Activated CD4-positive, alpha-beta T cell treated with anti-CD3 and anti-CD28 coated beads for 1 hour (primary cell): ENCODE data around the gene TOGARAM1.

Experiments used
- DNase-seq: peaks from one replicate; pipeline ENCODE4 v3.0.0-alpha.2; 2020

TOGARAM1 gene

GRCh38 chr14:44963044-44963528 lies 1.1 kb downstream of the TOGARAM1 start:
- DNase-seq: no peak

DNA sequence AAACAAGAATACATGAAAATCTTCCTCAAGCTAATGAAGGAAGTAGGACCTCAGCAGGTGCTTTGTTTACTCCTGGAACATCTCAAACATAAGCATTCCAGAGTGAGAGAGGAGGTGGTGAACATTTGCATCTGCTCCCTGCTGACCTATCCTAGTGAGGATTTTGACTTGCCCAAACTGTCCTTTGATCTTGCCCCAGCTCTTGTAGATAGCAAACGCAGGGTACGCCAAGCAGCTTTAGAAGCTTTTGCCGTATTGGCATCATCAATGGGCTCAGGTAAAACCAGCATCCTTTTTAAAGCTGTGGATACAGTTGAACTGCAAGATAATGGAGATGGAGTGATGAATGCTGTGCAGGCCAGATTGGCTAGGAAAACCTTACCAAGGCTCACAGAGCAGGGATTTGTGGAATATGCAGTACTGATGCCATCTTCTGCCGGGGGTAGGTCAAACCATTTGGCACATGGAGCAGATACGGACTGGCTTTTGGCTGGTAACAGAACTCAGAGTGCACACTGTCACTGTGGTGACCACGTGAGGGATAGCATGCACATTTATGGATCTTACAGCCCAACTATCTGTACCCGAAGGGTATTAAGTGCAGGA lies 1.9 kb downstream of the TOGARAM1 start:
- no peak for DNase-seq

GRCh38 chr14:44966601-44967336 lies 4.8 kb downstream of the TOGARAM1 start:
- DNase-seq: no peak

DNA sequence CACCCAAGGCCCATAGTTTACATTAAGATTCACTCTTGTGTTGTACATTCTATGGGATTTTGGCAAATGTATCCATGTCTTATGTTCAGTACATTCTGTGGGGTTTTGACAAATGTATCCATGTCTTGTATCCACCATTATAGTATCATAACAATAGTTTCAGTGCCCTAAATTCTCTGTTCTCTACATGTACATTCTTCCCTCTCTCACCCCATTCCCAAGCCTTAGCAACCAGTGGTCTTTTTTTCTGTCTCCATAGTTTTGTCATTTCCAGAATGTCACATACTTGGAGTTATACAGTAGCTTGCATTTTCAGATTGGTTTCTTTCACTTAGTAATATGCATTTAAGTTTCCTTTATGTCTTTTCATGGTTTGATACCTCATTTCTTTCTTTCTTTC lies 6.7 kb downstream of the TOGARAM1 start:
- no peak for DNase-seq

GRCh38 chr14:44970907-44971306 lies 8.9 kb downstream of the TOGARAM1 start:
- no peak for DNase-seq

DNA sequence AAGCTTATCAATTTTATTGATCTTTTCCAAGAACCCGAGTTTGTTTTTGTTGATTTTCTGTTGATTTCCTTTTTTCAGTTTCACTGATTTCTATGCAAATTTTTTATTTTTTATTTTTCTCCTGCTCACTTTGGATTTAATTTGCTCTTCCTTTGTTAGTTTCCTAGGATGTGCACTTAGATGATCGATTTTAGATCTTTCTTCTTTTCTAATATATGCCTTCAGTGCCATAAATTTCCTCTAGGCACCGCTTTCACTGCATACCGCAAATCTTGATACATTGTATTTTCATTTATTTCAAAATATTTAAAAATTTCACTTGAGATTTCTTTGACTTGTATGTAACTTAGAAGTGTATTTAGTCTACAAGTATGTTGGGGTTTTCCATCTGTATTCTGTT lies 9.5 kb downstream of the TOGARAM1 start:
- no peak for DNase-seq

DNA sequence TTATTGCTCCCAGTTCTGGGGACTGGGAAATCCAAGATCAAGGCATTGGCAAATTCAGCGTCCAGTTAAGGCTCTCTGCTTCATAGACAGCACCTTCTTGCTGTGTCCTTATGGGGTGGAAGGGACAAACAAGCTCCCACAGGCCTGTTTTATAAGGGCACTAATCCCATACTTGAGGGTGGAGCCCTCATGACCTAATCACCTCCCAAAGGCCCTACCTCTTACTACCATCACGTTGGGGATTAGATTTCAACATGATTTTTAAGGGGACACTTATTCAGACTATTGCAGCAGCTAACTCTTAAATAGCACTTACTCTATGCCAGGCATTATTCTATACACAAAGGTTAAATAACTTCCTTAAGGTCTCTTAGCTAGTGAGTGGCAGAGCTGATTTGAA lies 17.3 kb downstream of the TOGARAM1 start:
- no peak for DNase-seq

- DNase-seq: no peak
Measured at GRCh38 chr14:44979740-44980356, 17.9 kb downstream of the TOGARAM1 start.

GRCh38 chr14:44981198-44981597 lies 19.2 kb downstream of the TOGARAM1 start:
- DNase-seq: no peak

DNA sequence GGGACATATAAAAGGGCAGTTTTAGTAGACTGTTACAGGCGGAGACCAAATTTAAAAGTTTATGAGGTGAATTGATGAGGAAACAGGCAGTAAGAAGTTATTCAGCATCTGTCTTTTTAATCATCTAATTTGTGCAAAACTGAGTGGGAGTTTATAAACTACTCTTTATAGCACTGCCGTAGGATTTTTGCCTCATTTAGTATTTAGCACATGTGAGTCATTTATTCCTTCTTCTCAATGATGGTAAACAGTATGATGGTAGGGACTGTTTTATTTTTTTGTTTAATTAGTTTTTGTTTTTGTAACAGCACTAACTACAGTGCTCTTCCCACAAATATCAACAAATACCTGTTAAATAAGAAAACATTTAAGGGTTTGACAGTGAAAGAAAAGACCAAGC lies 20.6 kb downstream of the TOGARAM1 start:
- no peak for DNase-seq

DNA sequence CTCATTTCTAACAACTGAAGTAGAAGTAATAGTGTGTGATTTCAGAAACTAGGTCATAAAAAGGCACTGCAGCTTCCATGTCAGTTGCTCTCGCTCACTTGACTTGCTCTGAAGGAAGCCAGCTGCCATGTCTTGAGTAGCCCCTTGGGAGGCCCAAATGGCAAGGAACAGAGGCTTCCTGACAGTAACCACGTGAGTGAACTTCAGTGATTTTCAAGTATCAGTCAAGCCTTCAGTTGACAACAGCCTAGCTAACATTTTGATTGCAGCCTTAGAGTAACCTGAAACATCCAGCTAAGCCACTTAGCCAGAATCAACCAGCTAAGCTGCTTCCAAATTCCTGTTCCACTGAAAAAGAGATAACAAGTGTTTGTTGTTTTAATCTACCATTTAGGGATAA lies 26.7 kb downstream of the TOGARAM1 start:
- no peak for DNase-seq

DNA sequence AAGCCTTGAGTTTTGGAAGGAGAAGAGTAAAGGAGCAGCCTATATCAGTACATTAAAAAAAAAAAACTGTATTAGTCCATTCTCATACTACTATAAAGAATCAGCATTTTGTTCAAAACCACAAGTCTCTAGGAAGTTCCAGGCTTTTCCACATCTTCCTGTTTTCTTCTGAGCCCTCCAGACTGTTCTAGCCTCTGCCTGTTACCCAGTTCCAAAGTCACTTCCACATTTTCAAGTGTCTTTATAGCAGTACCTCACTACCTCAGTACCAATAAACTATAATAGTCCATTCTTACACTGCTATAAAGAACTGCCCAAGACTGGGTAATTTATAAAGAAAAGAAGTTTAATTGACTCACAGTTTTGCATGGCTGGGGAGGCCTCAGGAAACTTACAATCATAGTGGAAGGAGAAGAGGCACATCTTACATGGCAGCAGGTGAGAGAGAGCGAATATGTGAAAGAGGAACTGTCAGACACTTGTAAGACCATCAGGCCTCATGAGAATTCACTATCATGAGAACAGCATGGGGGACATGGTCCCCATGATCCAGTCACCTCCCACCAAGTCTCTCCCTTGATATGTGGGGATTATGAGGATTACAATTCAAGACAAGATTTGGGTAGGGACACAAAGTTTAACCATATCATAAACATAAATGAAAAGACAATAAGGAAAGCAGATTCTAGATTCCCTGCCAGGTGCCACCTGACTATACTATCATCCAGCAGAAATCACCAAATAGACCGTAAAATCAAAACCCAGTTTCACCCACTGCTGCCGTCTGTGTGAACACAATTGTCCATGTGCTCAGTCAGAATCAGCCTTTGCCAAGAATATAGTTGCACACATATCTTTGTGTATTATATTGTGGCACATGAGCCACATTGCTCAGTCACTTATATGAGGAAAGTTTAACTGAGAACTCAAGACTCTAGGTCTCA lies 27.8 kb downstream of the TOGARAM1 start:
- no peak for DNase-seq

DNA sequence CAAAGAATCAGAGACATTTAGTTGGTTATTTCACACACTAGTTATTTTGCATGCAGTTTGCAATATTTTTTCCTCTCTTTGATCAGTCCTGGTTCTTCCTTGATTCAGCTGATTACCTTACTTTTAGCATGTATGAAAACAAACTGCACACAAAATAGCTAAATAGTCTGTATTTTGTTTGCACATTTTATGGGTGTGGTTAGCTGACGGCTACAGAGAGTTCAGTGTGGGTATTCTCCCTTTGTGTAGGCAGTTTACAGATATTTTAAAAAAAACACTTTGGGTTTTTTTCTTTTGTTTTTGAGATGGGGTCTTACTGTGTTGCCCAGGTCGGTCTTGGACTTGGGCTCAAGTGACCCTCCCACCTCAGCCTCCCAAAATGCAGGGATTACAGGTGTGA lies 28.5 kb downstream of the TOGARAM1 start:
- no peak for DNase-seq

- no peak for DNase-seq
Measured at GRCh38 chr14:44995196-44995595, 33.2 kb downstream of the TOGARAM1 start.

DNA sequence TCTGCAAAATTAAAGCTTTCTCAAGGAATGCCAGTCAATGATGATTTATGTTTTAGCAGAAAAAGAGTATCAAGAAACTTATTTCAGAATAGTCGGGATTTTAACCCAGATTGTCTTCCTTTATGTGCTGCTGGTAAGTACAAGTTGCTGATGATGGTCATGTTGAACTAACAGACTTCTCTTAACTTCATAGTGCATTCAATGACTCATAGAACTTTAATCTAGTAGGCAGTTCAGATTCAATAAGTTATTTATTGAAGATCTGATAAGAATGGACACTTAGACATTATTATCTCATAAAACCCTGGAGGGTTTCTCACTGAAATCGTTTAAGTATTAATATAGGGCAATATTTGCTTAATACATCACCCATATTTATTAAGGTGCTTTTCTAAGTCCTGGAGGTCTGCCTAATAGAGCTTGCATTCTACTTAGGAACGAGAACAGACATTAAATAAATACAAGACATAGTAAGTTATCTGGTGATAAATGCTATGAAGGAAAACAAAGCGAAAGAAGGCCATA lies 33.8 kb downstream of the TOGARAM1 start:
- DNase-seq: no peak

DNA sequence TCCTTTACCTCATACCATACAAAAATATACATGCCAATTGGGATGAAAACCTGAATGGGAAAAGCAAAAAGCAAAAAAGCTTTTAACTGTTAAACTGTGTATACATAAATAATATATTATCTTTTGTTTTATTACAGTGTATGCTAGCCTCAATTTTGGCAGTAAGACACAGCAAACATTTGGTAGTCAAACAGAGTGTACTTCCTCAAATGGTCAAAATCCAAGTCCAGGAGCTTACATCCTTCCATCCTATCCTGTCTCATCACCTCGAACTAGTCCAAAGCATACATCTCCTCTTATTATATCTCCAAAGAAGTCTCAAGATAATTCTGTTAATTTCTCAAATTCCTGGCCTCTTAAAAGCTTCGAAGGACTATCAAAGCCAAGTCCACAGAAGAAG lies 41.9 kb downstream of the TOGARAM1 start:
- no peak for DNase-seq

DNA sequence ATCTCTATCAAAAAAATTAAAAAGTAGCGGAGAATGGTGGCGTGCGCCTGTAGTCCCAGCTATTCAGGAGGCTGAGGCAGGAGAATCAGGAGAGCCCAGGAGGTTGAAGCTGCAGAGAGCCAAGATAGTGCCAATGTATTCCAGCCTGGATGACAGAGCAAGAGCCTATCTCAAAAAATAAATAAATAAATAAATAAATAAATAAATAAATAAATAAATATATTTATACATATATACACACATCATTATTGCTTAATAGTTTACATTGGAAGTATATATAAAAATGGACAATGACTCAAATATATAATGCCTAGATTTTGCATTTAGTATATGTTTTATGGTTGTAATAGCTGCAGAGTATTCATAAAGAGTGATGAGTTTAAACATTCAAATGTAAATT lies 53.1 kb downstream of the TOGARAM1 start:
- no peak for DNase-seq

DNA sequence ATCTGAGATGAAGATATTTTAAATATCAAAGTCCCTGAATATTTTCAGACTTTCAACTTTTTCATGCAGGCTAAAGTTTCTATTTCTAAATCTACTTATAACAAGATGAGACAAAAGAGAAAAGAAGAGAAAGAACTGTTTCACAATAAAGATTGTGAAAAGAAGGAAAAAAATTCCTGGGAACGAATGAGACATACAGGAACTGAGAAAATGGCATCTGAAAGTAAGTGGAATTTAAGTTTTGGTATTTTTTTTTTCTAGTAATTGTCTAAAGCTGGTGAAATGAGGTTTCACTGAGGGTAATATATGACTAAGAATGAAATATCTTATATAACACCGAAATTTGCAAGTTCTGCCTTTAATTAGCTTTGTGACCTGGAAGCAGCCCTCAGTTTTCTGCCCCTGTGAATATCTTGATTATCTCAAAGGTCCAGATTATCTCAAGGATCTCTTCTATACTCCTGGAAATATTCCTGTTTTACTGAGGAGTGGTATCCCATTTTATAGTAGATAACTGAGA lies 66.2 kb downstream of the TOGARAM1 start:
- no peak for DNase-seq

DNA sequence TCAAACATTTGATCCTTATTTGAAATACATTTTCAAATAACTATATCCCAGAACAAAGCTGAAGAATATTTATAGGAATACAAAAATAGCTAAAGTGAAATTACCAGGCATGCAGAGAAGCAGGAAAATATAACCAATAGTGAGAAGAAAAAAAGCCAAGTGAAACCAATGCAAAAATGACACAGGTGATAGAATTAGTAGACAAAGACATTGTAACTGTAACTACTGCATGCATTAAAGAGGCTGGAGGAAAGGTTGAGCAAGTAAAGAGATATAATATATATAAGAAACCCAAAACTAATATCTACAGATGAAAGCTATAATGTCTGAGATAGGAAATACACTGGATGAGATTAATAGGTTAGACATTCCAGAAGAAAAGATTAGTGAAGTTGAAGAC lies 72.7 kb downstream of the TOGARAM1 start:
- no peak for DNase-seq

GRCh38 chr14:45038256-45038655 lies 76.3 kb downstream of the TOGARAM1 start:
- DNase-seq: no peak

- DNase-seq: no peak
Measured at GRCh38 chr14:45038865-45039264, 76.9 kb downstream of the TOGARAM1 start.

GRCh38 chr14:45039390-45039789 lies 77.4 kb downstream of the TOGARAM1 start:
- no peak for DNase-seq

DNA sequence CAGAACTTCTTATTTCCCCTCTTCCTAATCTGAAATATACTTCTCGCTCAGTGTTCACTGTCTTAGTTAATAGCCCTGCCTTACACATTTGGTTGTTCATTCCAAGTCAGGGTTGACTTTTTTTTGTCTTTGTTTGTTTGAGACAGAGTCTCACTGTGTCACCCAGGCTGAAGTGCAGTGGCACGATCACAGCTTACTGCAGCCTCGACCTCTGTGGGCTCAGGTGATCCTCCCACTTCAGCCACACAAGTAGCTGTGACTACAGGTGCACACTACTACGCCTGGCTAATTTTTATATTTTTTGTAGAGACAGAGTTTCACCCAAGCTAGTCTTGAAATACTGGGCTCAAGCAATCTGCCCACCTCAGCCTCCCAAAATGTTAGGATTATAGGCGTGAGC lies 79.7 kb downstream of the TOGARAM1 start:
- no peak for DNase-seq
